Body of pancreas (tissue), 4 donors: ENCODE data around the gene NRBF2.

Experiments
- POLR2A ChIP-seq, 3 donors: fragments of 450-650 bp; IDR thresholded peaks; one replicate each; pipeline ENCODE4 v1.6.1; 2016; ENCODE audit warnings: antibody characterized with exemption in 3 of 3, mild to moderate bottlenecking in 2 of 3
- TF ChIP-seq, protein P1 (sequence below), 7 experiments: fragments of 450-650 bp in 4 of 7; fragments of 200-600 bp in 3 of 7; sonication (generic) in 3 of 7; IDR thresholded peaks; one replicate each; pipeline ENCODE4 v1.5.1; 2016 to 2019; ENCODE audit warnings: antibody characterized with exemption in 7 of 7

DNA sequence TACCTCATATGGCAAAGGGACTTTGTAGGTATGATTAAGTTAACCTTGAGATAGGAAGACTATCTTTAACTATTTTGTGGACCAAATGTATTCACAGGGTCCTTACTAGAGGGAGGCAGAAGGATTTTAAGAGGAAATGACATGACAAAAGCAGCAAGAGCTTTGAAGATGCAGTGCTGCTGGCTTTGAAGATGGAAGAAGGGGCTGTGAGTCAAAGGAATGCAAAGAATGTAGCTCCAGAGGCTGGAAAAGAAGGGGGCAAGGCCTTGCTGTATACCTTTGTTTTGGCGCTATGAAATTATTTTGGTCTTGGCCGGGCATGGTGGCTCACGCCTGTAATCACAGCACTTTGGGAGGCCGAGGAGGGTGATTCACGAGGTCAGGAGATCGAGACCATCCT, 3.2 kb upstream of the NRBF2 start:
- TF ChIP-seq POLR2A (IDR thresholded peaks at IDR 0.05) = no peak
- TF ChIP-seq, protein P1, sequence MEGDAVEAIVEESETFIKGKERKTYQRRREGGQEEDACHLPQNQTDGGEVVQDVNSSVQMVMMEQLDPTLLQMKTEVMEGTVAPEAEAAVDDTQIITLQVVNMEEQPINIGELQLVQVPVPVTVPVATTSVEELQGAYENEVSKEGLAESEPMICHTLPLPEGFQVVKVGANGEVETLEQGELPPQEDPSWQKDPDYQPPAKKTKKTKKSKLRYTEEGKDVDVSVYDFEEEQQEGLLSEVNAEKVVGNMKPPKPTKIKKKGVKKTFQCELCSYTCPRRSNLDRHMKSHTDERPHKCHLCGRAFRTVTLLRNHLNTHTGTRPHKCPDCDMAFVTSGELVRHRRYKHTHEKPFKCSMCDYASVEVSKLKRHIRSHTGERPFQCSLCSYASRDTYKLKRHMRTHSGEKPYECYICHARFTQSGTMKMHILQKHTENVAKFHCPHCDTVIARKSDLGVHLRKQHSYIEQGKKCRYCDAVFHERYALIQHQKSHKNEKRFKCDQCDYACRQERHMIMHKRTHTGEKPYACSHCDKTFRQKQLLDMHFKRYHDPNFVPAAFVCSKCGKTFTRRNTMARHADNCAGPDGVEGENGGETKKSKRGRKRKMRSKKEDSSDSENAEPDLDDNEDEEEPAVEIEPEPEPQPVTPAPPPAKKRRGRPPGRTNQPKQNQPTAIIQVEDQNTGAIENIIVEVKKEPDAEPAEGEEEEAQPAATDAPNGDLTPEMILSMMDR (IDR thresholded peaks at IDR 0.05) = no peak
